NB4 (cell line): ENCODE data around the gene RAD1.

Source experiments
- CTCF ChIP-seq: IDR thresholded peaks from one replicate; pipeline ENCODE4 v1.5.1; 2012; ENCODE audit warnings: low read depth, low read length
- MAX ChIP-seq: IDR thresholded peaks from 2 replicates; pipeline ENCODE4 v1.6.1; 2011; ENCODE audit warnings: low read depth, low read length
- POLR2A ChIP-seq: IDR thresholded peaks from 2 replicates; pipeline ENCODE4 v1.6.1; 2011; ENCODE audit warnings: mild to moderate bottlenecking; ENCODE audit not compliant: insufficient read length; ENCODE audit errors: extremely low read depth

- TF ChIP-seq CTCF (no peak), POLR2A (no peak), MAX (no peak)
Observed at GRCh38 chr5:34941936-34942335, 26.6 kb upstream of the RAD1 start.
